Lower lobe of right lung (tissue), 2 donors: Measurements from ENCODE around the gene LTA. TPM values are rescaled to one million over a fixed set of nuclear protein-coding genes. Genes with fewer than 3 reads are reported as not detected.
A peak's percentile ranks its signal among the peaks of the same experiment; 100 is the strongest.

Source experiments
- ATAC-seq, 2 donors: fragments of 200-7000 bp; cut with Tn5 transposase; one replicate each; pipeline ENCODE4 v1.9.1; 2020 to 2022; ENCODE audit warnings: mild to moderate bottlenecking in 2 of 2, moderate library complexity in 2 of 2
- DNase-seq: peaks from one replicate; pipeline ENCODE4 v3.0.0-alpha.2; 2020
- H3K27ac ChIP-seq: fragments of 200-600 bp; one replicate; pipeline ENCODE4 v1.8.0; 2022
- H3K27me3 ChIP-seq: fragments of 200-600 bp; one replicate; pipeline ENCODE4 v1.8.0; 2022; ENCODE audit warnings: low read depth
- H3K36me3 ChIP-seq: fragments of 200-600 bp; one replicate; pipeline ENCODE4 v1.8.0; 2022; ENCODE audit warnings: mild to moderate bottlenecking
- H3K4me1 ChIP-seq: fragments of 200-600 bp; one replicate; pipeline ENCODE4 v1.8.0; 2022
- H3K4me3 ChIP-seq: fragments of 200-600 bp; one replicate; pipeline ENCODE4 v1.8.0; 2022; ENCODE audit warnings: mild to moderate bottlenecking
- H3K9me3 ChIP-seq: fragments of 200-600 bp; one replicate; pipeline ENCODE4 v1.8.0; 2022
- intact Hi-C: fragments of 100-400 bp; cut with DNase I; formaldehyde crosslinking; loops from one replicate; pipeline ENCODE4 v1.11.0; 2022
- total RNA-seq: library from RNA; stranded (reverse); fragmentation: NEBNext Ultra II Directional; extraction: Animal tissue kit (Norgen Biotek cat#: 25700); gene quantifications from one replicate; pipeline ENCODE4 v1.2.1, GENCODE V29; 2021
- TF ChIP-seq, protein P1 (sequence below): fragments of 200-600 bp; IDR thresholded peaks from one replicate; pipeline ENCODE4 v1.8.0; 2022; ENCODE audit warnings: antibody characterized with exemption, mild to moderate bottlenecking
- donor health status: DM: no; HTN: yes; CAD: no; lungs with severe emphysema.

Gene LTA
- total RNA-seq, 1 donor from 2014 or later, result not detected

DNA sequence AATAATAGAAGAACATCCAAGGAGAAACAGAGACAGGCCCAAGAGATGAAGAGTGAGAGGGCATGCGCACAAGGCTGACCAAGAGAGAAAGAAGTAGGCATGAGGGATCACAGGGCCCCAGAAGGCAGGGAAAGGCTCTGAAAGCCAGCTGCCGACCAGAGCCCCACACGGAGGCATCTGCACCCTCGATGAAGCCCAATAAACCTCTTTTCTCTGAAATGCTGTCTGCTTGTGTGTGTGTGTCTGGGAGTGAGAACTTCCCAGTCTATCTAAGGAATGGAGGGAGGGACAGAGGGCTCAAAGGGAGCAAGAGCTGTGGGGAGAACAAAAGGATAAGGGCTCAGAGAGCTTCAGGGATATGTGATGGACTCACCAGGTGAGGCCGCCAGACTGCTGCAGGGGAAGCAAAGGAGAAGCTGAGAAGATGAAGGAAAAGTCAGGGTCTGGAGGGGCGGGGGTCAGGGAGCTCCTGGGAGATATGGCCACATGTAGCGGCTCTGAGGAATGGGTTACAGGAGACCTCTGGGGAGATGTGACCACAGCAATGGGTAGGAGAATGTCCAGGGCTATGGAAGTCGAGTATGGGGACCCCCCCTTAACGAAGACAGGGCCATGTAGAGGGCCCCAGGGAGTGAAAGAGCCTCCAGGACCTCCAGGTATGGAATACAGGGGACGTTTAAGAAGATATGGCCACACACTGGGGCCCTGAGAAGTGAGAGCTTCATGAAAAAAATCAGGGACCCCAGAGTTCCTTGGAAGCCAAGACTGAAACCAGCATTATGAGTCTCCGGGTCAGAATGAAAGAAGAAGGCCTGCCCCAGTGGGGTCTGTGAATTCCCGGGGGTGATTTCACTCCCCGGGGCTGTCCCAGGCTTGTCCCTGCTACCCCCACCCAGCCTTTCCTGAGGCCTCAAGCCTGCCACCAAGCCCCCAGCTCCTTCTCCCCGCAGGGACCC is 2.3 kb downstream of the LTA start:
- H3K27ac ChIP-seq, result no peak overlapping the region
- DNase-seq (no peak), ATAC-seq (no peak)
- no peaks in the 10 kb centered on the region for H3K36me3 ChIP-seq
- H3K9me3 ChIP-seq, result no peaks in the 10 kb centered on the region
- no peaks in the 10 kb centered on the region for H3K27me3 ChIP-seq
- peaks cover 9% of the 10 kb centered on the region for H3K4me1 ChIP-seq
- TF ChIP-seq, protein P1, sequence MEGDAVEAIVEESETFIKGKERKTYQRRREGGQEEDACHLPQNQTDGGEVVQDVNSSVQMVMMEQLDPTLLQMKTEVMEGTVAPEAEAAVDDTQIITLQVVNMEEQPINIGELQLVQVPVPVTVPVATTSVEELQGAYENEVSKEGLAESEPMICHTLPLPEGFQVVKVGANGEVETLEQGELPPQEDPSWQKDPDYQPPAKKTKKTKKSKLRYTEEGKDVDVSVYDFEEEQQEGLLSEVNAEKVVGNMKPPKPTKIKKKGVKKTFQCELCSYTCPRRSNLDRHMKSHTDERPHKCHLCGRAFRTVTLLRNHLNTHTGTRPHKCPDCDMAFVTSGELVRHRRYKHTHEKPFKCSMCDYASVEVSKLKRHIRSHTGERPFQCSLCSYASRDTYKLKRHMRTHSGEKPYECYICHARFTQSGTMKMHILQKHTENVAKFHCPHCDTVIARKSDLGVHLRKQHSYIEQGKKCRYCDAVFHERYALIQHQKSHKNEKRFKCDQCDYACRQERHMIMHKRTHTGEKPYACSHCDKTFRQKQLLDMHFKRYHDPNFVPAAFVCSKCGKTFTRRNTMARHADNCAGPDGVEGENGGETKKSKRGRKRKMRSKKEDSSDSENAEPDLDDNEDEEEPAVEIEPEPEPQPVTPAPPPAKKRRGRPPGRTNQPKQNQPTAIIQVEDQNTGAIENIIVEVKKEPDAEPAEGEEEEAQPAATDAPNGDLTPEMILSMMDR, result no peak
- intact Hi-C loops, result no loop called here
- H3K4me3 ChIP-seq, result no peak overlapping the region

DNA sequence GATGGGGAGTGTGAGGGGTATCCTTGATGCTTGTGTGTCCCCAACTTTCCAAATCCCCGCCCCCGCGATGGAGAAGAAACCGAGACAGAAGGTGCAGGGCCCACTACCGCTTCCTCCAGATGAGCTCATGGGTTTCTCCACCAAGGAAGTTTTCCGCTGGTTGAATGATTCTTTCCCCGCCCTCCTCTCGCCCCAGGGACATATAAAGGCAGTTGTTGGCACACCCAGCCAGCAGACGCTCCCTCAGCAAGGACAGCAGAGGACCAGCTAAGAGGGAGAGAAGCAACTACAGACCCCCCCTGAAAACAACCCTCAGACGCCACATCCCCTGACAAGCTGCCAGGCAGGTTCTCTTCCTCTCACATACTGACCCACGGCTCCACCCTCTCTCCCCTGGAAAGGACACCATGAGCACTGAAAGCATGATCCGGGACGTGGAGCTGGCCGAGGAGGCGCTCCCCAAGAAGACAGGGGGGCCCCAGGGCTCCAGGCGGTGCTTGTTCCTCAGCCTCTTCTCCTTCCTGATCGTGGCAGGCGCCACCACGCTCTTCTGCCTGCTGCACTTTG is 3.3 kb downstream of the LTA start, which contains the start of gene TNF:
Gene TNF, plus strand, starts transcription at position 231 of the 567 bp plus-strand sequence. Its CDS starts 177 bp downstream, at position 408.
- no peaks in the 10 kb centered on the region for H3K36me3 ChIP-seq
- TF ChIP-seq, protein P1, result no peak
- peak; percentile 72 for DNase-seq
- H3K9me3 ChIP-seq, result no peaks in the 10 kb centered on the region
- intact Hi-C loops, result no loop called here
- peak within 1 kb of the TSS; percentile 61 for H3K27ac ChIP-seq
- peak; percentile 60 to 61 for ATAC-seq
- no peaks in the 10 kb centered on the region for H3K27me3 ChIP-seq
- peaks cover 14% of the 10 kb centered on the region for H3K4me1 ChIP-seq
- peak within 1 kb of the TSS; percentile 53 for H3K4me3 ChIP-seq

DNA sequence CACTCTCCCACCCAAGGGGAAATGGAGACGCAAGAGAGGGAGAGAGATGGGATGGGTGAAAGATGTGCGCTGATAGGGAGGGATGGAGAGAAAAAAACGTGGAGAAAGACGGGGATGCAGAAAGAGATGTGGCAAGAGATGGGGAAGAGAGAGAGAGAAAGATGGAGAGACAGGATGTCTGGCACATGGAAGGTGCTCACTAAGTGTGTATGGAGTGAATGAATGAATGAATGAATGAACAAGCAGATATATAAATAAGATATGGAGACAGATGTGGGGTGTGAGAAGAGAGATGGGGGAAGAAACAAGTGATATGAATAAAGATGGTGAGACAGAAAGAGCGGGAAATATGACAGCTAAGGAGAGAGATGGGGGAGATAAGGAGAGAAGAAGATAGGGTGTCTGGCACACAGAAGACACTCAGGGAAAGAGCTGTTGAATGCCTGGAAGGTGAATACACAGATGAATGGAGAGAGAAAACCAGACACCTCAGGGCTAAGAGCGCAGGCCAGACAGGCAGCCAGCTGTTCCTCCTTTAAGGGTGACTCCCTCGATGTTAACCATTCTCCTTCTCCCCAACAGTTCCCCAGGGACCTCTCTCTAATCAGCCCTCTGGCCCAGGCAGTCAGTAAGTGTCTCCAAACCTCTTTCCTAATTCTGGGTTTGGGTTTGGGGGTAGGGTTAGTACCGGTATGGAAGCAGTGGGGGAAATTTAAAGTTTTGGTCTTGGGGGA is 4.0 kb downstream of the LTA start:
- no peaks in the 10 kb centered on the region for H3K27me3 ChIP-seq
- peak overlapping the region; percentile 61 for H3K27ac ChIP-seq
- TF ChIP-seq, protein P1, result no peak
- ATAC-seq, result no peak
- H3K36me3 ChIP-seq, result no peaks in the 10 kb centered on the region
- no peak for DNase-seq
- peaks cover 17% of the 10 kb centered on the region for H3K4me1 ChIP-seq
- H3K9me3 ChIP-seq, result no peaks in the 10 kb centered on the region
- H3K4me3 ChIP-seq, result peak overlapping the region; percentile 53
- intact Hi-C loops, result no loop called here

DNA sequence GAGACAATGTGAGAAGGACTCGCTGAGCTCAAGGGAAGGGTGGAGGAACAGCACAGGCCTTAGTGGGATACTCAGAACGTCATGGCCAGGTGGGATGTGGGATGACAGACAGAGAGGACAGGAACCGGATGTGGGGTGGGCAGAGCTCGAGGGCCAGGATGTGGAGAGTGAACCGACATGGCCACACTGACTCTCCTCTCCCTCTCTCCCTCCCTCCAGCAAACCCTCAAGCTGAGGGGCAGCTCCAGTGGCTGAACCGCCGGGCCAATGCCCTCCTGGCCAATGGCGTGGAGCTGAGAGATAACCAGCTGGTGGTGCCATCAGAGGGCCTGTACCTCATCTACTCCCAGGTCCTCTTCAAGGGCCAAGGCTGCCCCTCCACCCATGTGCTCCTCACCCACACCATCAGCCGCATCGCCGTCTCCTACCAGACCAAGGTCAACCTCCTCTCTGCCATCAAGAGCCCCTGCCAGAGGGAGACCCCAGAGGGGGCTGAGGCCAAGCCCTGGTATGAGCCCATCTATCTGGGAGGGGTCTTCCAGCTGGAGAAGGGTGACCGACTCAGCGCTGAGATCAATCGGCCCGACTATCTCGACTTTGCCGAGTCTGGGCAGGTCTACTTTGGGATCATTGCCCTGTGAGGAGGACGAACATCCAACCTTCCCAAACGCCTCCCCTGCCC is 4.9 kb downstream of the LTA start:
- Histone ChIP-seq H3K27ac (no peak overlapping the region), H3K4me3 (peak overlapping the region; percentile 53)

More for the DNA sequence above, 4.9 kb downstream of the LTA start:
- TF ChIP-seq, protein P1, result no peak
- Histone ChIP-seq H3K4me1 (peaks cover 23% of the 10 kb centered on the region), H3K36me3 (no peaks in the 10 kb centered on the region), H3K27me3 (no peaks in the 10 kb centered on the region), H3K9me3 (no peaks in the 10 kb centered on the region)
- intact Hi-C loops, result no loop called here
- ATAC-seq, result no peak
- DNase-seq, result no peak
